Measurements from ENCODE around the gene CAP1.

CAP1 gene

GRCh38 chr1:40017951-40018575, 22.5 kb upstream of the CAP1 start:
- H3K9me3 ChIP-seq (ENCODE audit: low read length): no peaks in the 10 kb centered on the region; the same call in 1 of the 2 replicates
- no peak overlapping the region for H3K4me3 ChIP-seq (ENCODE audit: low read depth, low read length, poor library complexity, severe bottlenecking)
- no peak overlapping the region for H3K4me2 ChIP-seq (ENCODE audit: low read length)
- H4K20me1 ChIP-seq (ENCODE audit: insufficient read depth, low read length): no peaks in the 10 kb centered on the region
- H3K4me1 ChIP-seq (ENCODE audit: insufficient read depth, low read length, severe bottlenecking): no peaks in the 10 kb centered on the region
- no peaks in the 10 kb centered on the region for H3K36me3 ChIP-seq (ENCODE audit: insufficient read depth, low read length)
- no peaks in the 10 kb centered on the region for H3K79me2 ChIP-seq (ENCODE audit: insufficient read depth, low read length)
- no peaks in the 10 kb centered on the region for H3F3A ChIP-seq (ENCODE audit: insufficient read depth, low read length)
- no peaks in the 10 kb centered on the region for H3K9me2 ChIP-seq (ENCODE audit: low read depth, low read length)
- H2AFZ ChIP-seq (ENCODE audit: low read length): no peak overlapping the region
- no peak overlapping the region for H3K27ac ChIP-seq (ENCODE audit: low read depth, low read length, poor library complexity, severe bottlenecking)
- H3K9ac ChIP-seq (ENCODE audit: low read length): no peak overlapping the region
- TF ChIP-seq EZH2 (IDR thresholded peaks at IDR 0.05; ENCODE audit: borderline replicate concordance, low read length): no peak
- TF ChIP-seq, protein P1, sequence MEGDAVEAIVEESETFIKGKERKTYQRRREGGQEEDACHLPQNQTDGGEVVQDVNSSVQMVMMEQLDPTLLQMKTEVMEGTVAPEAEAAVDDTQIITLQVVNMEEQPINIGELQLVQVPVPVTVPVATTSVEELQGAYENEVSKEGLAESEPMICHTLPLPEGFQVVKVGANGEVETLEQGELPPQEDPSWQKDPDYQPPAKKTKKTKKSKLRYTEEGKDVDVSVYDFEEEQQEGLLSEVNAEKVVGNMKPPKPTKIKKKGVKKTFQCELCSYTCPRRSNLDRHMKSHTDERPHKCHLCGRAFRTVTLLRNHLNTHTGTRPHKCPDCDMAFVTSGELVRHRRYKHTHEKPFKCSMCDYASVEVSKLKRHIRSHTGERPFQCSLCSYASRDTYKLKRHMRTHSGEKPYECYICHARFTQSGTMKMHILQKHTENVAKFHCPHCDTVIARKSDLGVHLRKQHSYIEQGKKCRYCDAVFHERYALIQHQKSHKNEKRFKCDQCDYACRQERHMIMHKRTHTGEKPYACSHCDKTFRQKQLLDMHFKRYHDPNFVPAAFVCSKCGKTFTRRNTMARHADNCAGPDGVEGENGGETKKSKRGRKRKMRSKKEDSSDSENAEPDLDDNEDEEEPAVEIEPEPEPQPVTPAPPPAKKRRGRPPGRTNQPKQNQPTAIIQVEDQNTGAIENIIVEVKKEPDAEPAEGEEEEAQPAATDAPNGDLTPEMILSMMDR (IDR thresholded peaks at IDR 0.05; ENCODE audit: low read length): no peak
- H3K27me3 ChIP-seq (ENCODE audit: insufficient read depth, low read length): no peaks in the 10 kb centered on the region; the same call in 1 of the 2 replicates

DNA sequence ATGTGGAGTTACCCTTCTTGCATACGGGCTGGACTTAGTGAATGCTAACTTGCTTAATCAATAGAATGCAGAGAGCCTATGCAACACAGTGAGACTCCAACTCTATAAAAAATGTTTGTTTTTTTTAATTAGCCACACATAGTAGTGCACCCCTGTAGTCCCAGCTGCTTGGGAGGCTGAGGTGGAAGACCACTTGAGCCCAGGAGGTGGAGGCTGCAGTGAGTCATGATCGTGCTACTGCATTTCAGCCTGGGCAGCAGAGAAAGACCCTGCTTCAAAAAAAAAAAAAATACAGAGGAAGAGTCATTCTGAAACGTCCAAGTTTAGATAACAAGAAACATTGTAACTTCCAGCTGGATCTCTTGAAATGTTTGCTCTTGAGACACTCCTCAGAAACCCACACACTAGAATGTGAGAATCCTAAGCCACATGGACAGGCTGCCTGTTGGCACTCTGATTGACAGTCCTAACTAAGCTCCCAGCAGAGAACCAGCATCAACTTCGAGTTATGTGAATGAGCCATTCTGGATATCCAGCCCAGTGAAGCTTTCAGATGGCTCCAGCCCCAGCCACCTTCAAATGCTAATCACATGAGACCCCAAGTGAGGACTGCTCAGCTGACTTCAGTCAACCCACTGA, 20.0 kb upstream of the CAP1 start:
- Histone ChIP-seq H3K9me2 (ENCODE audit: low read depth, low read length) (no peaks in the 10 kb centered on the region), H3K27ac (ENCODE audit: low read depth, low read length, poor library complexity, severe bottlenecking) (no peak overlapping the region), H3K79me2 (ENCODE audit: insufficient read depth, low read length) (no peaks in the 10 kb centered on the region), H3K4me3 (ENCODE audit: low read depth, low read length, poor library complexity, severe bottlenecking) (no peak overlapping the region), H3K4me1 (ENCODE audit: insufficient read depth, low read length, severe bottlenecking) (no peaks in the 10 kb centered on the region), H3K4me2 (ENCODE audit: low read length) (no peak overlapping the region), H3K36me3 (ENCODE audit: insufficient read depth, low read length) (no peaks in the 10 kb centered on the region; the same call in 1 of the 2 replicates), H4K20me1 (ENCODE audit: insufficient read depth, low read length) (no peaks in the 10 kb centered on the region), H3K9ac (ENCODE audit: low read length) (no peak overlapping the region), H3F3A (ENCODE audit: insufficient read depth, low read length) (no peaks in the 10 kb centered on the region), H2AFZ (ENCODE audit: low read length) (no peak overlapping the region), H3K9me3 (ENCODE audit: low read length) (peaks cover 7% of the 10 kb centered on the region), H3K27me3 (ENCODE audit: insufficient read depth, low read length) (peaks cover 3% of the 10 kb centered on the region; the same call in 1 of the 2 replicates)
- TF ChIP-seq, protein P1 (IDR thresholded peaks at IDR 0.05; ENCODE audit: low read length): no peak
- TF ChIP-seq EZH2 (IDR thresholded peaks at IDR 0.05; ENCODE audit: borderline replicate concordance, low read length): no peak

- Histone ChIP-seq H3K4me1 (ENCODE audit: insufficient read depth, low read length, severe bottlenecking) (no peaks in the 10 kb centered on the region), H3K9ac (ENCODE audit: low read length) (no peak overlapping the region), H4K20me1 (ENCODE audit: insufficient read depth, low read length) (no peaks in the 10 kb centered on the region), H3K36me3 (ENCODE audit: insufficient read depth, low read length) (no peaks in the 10 kb centered on the region; the same call in 1 of the 2 replicates), H3K9me2 (ENCODE audit: low read depth, low read length) (no peaks in the 10 kb centered on the region), H2AFZ (ENCODE audit: low read length) (no peak overlapping the region), H3K4me2 (ENCODE audit: low read length) (no peak overlapping the region), H3F3A (ENCODE audit: insufficient read depth, low read length) (no peaks in the 10 kb centered on the region), H3K9me3 (ENCODE audit: low read length) (peaks cover 7% of the 10 kb centered on the region), H3K27ac (ENCODE audit: low read depth, low read length, poor library complexity, severe bottlenecking) (no peak overlapping the region), H3K27me3 (ENCODE audit: insufficient read depth, low read length) (peaks cover 3% of the 10 kb centered on the region; the same call in 1 of the 2 replicates), H3K4me3 (ENCODE audit: low read depth, low read length, poor library complexity, severe bottlenecking) (no peak overlapping the region), H3K79me2 (ENCODE audit: insufficient read depth, low read length) (no peaks in the 10 kb centered on the region)
- TF ChIP-seq EZH2 (IDR thresholded peaks at IDR 0.05; ENCODE audit: borderline replicate concordance, low read length): no peak
- TF ChIP-seq, protein P1 (IDR thresholded peaks at IDR 0.05; ENCODE audit: low read length): no peak
These were observed 17.1 kb upstream of the CAP1 start for GRCh38 chr1:40023379-40023944.
